ENCODE results near the gene LGMN. TPM values are rescaled to one million over a fixed set of nuclear protein-coding genes. Genes with fewer than 3 reads are reported as not detected.
A peak's percentile ranks its signal among the peaks of the same experiment; 100 is the strongest.
"Not testable (repeated sequence)": the region's sequence is repeated elsewhere in the genome, so short reads cannot be mapped to it uniquely, and the experiment has no call there.

The LGMN gene
- total RNA-seq, 2 donors from 2014 or later, result 3.6 to 16.5 TPM

GRCh38 chr14:92778868-92779565 is 30.6 kb upstream of the LGMN start:
- H3K27me3 Mint-ChIP-seq; H3K9me3 Mint-ChIP-seq; H3K4me3 Mint-ChIP-seq; H3K27ac Mint-ChIP-seq; H3K36me3 Mint-ChIP-seq (ENCODE audit: low read depth); H3K4me1 Mint-ChIP-seq; ATAC-seq (replicated peaks): not testable (repeated sequence)

- not testable (repeated sequence) for H3K27me3 Mint-ChIP-seq, H3K4me1 Mint-ChIP-seq
- peak overlapping the region; percentile 35 for H3K4me3 Mint-ChIP-seq
These were observed 26.9 kb upstream of the LGMN start for GRCh38 chr14:92775292-92775691.

GRCh38 chr14:92774572-92774971 is 26.1 kb upstream of the LGMN start:
- Mint-ChIP-seq H3K27ac (peak overlapping the region; percentile 71), H3K27me3 (no peaks in the 10 kb centered on the region), H3K9me3 (no peaks in the 10 kb centered on the region), H3K4me3 (peak overlapping the region; percentile 35), H3K4me1 (peaks cover 5% of the 10 kb centered on the region), H3K36me3 (ENCODE audit: low read depth) (no peaks in the 10 kb centered on the region)
- no peak for ATAC-seq (replicated peaks)

More at GRCh38 chr14:92775292-92775691, 26.9 kb upstream of the LGMN start:
- H3K9me3 Mint-ChIP-seq; H3K36me3 Mint-ChIP-seq (ENCODE audit: low read depth): not testable (repeated sequence)
- H3K27ac Mint-ChIP-seq, result peak overlapping the region; percentile 71
- ATAC-seq (replicated peaks), result peak; percentile 92

GRCh38 chr14:92770484-92770883 is 22.1 kb upstream of the LGMN start:
- H3K27ac Mint-ChIP-seq, result peak overlapping the region; percentile 69
- no peaks in the 10 kb centered on the region for H3K36me3 Mint-ChIP-seq (ENCODE audit: low read depth)
- H3K4me1 Mint-ChIP-seq, result peaks cover 7% of the 10 kb centered on the region
- ATAC-seq (replicated peaks), result peak; percentile 49
- peak overlapping the region; percentile 21 for H3K4me3 Mint-ChIP-seq
- H3K9me3 Mint-ChIP-seq, result no peaks in the 10 kb centered on the region
- H3K27me3 Mint-ChIP-seq, result peaks cover 6% of the 10 kb centered on the region

GRCh38 chr14:92768795-92769194 is 20.4 kb upstream of the LGMN start:
- Mint-ChIP-seq H3K4me1 (peaks cover 7% of the 10 kb centered on the region), H3K36me3 (ENCODE audit: low read depth) (no peaks in the 10 kb centered on the region), H3K4me3 (peak overlapping the region; percentile 36), H3K9me3 (no peaks in the 10 kb centered on the region), H3K27ac (peak overlapping the region; percentile 86), H3K27me3 (peaks cover 6% of the 10 kb centered on the region)
- ATAC-seq (replicated peaks), result no peak

GRCh38 chr14:92768236-92768635 is 19.8 kb upstream of the LGMN start:
- Mint-ChIP-seq H3K4me3 (peak overlapping the region; percentile 36), H3K27ac (peak overlapping the region; percentile 86)
- H3K27me3 Mint-ChIP-seq; H3K4me1 Mint-ChIP-seq; H3K9me3 Mint-ChIP-seq; H3K36me3 Mint-ChIP-seq (ENCODE audit: low read depth): not testable (repeated sequence)
- ATAC-seq (replicated peaks), result peak; percentile 94

- Mint-ChIP-seq H3K27me3 (peaks cover 16% of the 10 kb centered on the region), H3K4me1 (peaks cover 24% of the 10 kb centered on the region)
- not testable (repeated sequence) for H3K36me3 Mint-ChIP-seq (ENCODE audit: low read depth); H3K27ac Mint-ChIP-seq; H3K9me3 Mint-ChIP-seq; ATAC-seq (replicated peaks); H3K4me3 Mint-ChIP-seq
These were observed 15.5 kb upstream of the LGMN start for GRCh38 chr14:92763666-92764631.

GRCh38 chr14:92760524-92760805 is 12.0 kb upstream of the LGMN start:
- Mint-ChIP-seq H3K4me3 (peak overlapping the region; percentile 34), H3K27me3 (peaks cover 10% of the 10 kb centered on the region), H3K27ac (peak overlapping the region; percentile 76), H3K9me3 (no peaks in the 10 kb centered on the region), H3K4me1 (peaks cover 16% of the 10 kb centered on the region), H3K36me3 (ENCODE audit: low read depth) (no peaks in the 10 kb centered on the region)
- ATAC-seq (replicated peaks), result no peak

- ATAC-seq (replicated peaks), result peak; percentile 78
- Mint-ChIP-seq H3K27me3 (peaks cover 10% of the 10 kb centered on the region), H3K4me1 (peaks cover 16% of the 10 kb centered on the region), H3K36me3 (ENCODE audit: low read depth) (no peaks in the 10 kb centered on the region), H3K9me3 (no peaks in the 10 kb centered on the region), H3K27ac (peak overlapping the region; percentile 76), H3K4me3 (peak overlapping the region; percentile 34)
These were observed 11.5 kb upstream of the LGMN start for GRCh38 chr14:92759679-92760523.

GRCh38 chr14:92759300-92759678 is 10.9 kb upstream of the LGMN start:
- Mint-ChIP-seq H3K4me3 (peak overlapping the region; percentile 34), H3K27me3 (peaks cover 10% of the 10 kb centered on the region), H3K4me1 (peaks cover 16% of the 10 kb centered on the region), H3K27ac (peak overlapping the region; percentile 76), H3K9me3 (no peaks in the 10 kb centered on the region), H3K36me3 (ENCODE audit: low read depth) (no peaks in the 10 kb centered on the region)
- ATAC-seq (replicated peaks), result peak; percentile 71

GRCh38 chr14:92756446-92756845 is 8.0 kb upstream of the LGMN start:
- Mint-ChIP-seq H3K4me1 (peaks cover 16% of the 10 kb centered on the region), H3K27ac (no peak overlapping the region), H3K27me3 (no peaks in the 10 kb centered on the region), H3K36me3 (ENCODE audit: low read depth) (no peaks in the 10 kb centered on the region), H3K9me3 (no peaks in the 10 kb centered on the region), H3K4me3 (no peak overlapping the region)
- no peak for ATAC-seq (replicated peaks)

GRCh38 chr14:92755495-92755894 is 7.1 kb upstream of the LGMN start:
- no peaks in the 10 kb centered on the region for H3K36me3 Mint-ChIP-seq (ENCODE audit: low read depth)
- no peaks in the 10 kb centered on the region for H3K27me3 Mint-ChIP-seq
- H3K9me3 Mint-ChIP-seq, result no peaks in the 10 kb centered on the region
- H3K4me3 Mint-ChIP-seq, result no peak overlapping the region
- no peak for ATAC-seq (replicated peaks)
- H3K4me1 Mint-ChIP-seq, result peaks cover 12% of the 10 kb centered on the region
- H3K27ac Mint-ChIP-seq, result no peak overlapping the region

GRCh38 chr14:92754966-92755365 is 6.5 kb upstream of the LGMN start:
- ATAC-seq (replicated peaks), result no peak
- H3K4me1 Mint-ChIP-seq, result peaks cover 11% of the 10 kb centered on the region
- no peak overlapping the region for H3K27ac Mint-ChIP-seq

GRCh38 chr14:92753250-92753649 is 4.8 kb upstream of the LGMN start:
- Mint-ChIP-seq H3K27me3 (peaks cover 6% of the 10 kb centered on the region), H3K4me3 (no peak overlapping the region), H3K36me3 (ENCODE audit: low read depth) (no peaks in the 10 kb centered on the region), H3K4me1 (peaks cover 4% of the 10 kb centered on the region), H3K9me3 (no peaks in the 10 kb centered on the region), H3K27ac (no peak overlapping the region)
- no peak for ATAC-seq (replicated peaks)

More at GRCh38 chr14:92754966-92755365, 6.5 kb upstream of the LGMN start:
- no peaks in the 10 kb centered on the region for H3K36me3 Mint-ChIP-seq (ENCODE audit: low read depth)
- H3K4me3 Mint-ChIP-seq, result no peak overlapping the region
- H3K27me3 Mint-ChIP-seq, result no peaks in the 10 kb centered on the region
- no peaks in the 10 kb centered on the region for H3K9me3 Mint-ChIP-seq

Measured in activated T-helper 17 cell treated with anti-CD3 and anti-CD28 coated beads, Interleukin-2, amount 50 U/mL, for 72 hours (primary cell).